ENCODE results near the gene CTNNA2.

Gene CTNNA2

GRCh38 chr2:80326214-80326613, 813.4 kb downstream of the CTNNA2 start:
- H3K4me3 Mint-ChIP-seq, result no peak overlapping the region
- no peak for ATAC-seq
- no peaks in the 10 kb centered on the region for H3K36me3 Mint-ChIP-seq
- H3K27me3 Mint-ChIP-seq, result no peaks in the 10 kb centered on the region
- H3K4me1 Mint-ChIP-seq, result no peaks in the 10 kb centered on the region
- H3K27ac Mint-ChIP-seq, result no peak overlapping the region
- H3K9me3 Mint-ChIP-seq, result no peaks in the 10 kb centered on the region

DNA sequence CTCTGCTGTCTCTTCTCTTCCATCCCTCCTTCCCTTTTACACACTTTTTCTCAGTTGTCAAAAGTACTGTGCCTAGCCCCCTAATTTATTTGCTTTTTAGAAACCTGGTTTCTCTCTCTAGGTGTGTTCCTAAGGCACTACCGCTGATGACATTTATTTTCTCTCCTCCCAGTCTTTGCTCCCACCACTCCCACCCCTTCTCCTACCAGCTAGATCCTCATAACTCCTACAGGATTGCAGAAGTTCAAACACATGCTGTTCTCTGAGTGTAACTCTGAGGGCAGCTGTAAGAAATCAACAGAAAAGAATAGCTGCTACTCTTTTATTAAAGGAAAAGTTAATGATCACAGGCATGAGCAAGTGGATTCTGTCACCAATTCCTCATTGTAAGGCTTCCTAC, 814.0 kb downstream of the CTNNA2 start:
- Mint-ChIP-seq H3K36me3 (no peaks in the 10 kb centered on the region), H3K27ac (no peak overlapping the region), H3K27me3 (no peaks in the 10 kb centered on the region), H3K4me3 (no peak overlapping the region), H3K4me1 (no peaks in the 10 kb centered on the region), H3K9me3 (no peaks in the 10 kb centered on the region)
- no peak for ATAC-seq

DNA sequence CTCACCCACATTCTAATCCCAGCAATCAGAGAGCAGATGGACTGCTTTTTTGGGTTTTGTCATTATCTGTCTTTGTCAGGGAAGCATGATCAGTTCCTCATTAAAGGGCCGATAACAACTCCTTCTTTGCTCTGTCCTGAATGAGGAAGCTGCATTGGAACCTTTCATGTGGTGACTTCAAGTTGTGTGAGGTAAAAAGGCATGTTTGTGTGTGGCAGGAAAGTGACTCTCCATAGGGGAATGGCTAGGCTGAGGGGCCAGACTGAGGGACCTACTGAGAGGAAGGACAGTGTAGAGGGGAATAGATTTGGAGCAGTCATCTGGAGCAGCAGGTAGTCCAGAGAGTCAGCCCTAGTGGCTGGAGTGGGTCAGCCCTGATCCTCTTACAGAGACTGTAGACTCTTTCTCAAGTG, 815.3 kb downstream of the CTNNA2 start:
- Mint-ChIP-seq H3K9me3 (peaks cover 1% of the 10 kb centered on the region), H3K27ac (no peak overlapping the region), H3K4me3 (no peak overlapping the region), H3K27me3 (no peaks in the 10 kb centered on the region), H3K36me3 (no peaks in the 10 kb centered on the region), H3K4me1 (no peaks in the 10 kb centered on the region)
- ATAC-seq, result no peak

DNA sequence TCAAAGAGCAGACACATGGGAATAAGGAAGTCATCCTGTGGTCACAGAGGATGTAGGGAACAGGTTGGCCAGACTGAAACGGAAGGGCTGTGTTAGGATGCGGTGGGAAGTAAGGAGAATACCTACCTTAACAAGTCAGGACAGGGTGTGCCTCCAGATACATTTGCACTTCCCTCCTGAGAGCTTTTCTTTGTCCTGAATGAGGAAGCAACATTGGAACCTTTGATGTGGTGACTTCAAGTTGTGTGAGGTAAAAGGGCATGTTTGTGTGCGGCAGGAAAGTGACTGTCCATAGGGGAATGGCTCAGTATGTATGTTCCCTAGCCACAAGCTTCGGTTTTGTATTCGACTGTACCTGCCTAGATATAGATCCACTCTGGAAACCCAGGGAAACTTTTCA, 816.6 kb downstream of the CTNNA2 start:
- Mint-ChIP-seq H3K4me3 (no peak overlapping the region), H3K4me1 (no peaks in the 10 kb centered on the region), H3K27me3 (no peaks in the 10 kb centered on the region), H3K9me3 (peaks cover 3% of the 10 kb centered on the region), H3K36me3 (no peaks in the 10 kb centered on the region), H3K27ac (no peak overlapping the region)
- no peak for ATAC-seq

- Mint-ChIP-seq H3K27ac (no peak overlapping the region), H3K9me3 (peaks cover 6% of the 10 kb centered on the region), H3K27me3 (no peaks in the 10 kb centered on the region), H3K4me1 (no peaks in the 10 kb centered on the region), H3K36me3 (no peaks in the 10 kb centered on the region), H3K4me3 (no peak overlapping the region)
- no peak for ATAC-seq
Measured at GRCh38 chr2:80330527-80331450, 817.9 kb downstream of the CTNNA2 start.

DNA sequence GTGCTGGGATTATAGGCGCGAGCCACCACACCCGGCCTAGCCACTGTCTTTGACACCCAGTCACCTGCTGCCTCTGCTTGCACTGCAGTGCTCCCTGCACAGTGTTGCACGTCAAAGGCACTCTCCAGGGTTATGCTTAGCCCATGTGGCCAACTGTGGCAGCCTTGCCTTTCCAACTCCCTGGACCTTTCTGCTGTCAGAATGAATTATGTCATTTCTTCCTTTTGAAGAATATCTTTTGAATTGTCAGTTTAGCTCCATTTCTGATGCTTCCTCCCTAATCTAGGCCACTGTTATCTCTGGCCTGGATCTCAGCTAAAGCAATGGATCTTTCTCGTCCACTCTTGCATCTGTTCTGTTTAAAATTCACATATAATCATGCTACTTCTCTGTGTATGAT, 821.0 kb downstream of the CTNNA2 start:
- H3K27ac Mint-ChIP-seq, result no peak overlapping the region

DNA sequence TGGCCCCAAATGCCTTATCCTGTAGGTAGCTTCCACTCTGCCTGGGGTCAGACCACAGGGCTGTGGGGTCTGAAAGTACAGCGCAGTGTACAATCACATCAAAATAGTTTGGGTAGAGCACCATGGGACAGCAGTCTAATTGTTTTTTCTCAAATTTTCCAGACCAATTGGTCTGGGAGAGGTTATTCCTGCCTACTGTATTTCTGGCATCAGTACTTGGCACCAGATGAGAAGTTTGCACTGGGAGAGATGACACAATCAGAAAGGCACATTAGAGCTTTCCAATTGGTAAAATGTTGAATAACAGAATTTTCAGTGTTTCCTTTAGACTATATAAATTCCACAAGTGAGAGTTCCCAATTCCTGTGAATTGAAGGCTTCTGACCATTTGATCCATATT, 822.6 kb downstream of the CTNNA2 start:
- Mint-ChIP-seq H3K4me3 (no peak overlapping the region), H3K4me1 (no peaks in the 10 kb centered on the region), H3K36me3 (no peaks in the 10 kb centered on the region), H3K9me3 (peaks cover 8% of the 10 kb centered on the region), H3K27me3 (no peaks in the 10 kb centered on the region), H3K27ac (no peak overlapping the region)
- ATAC-seq, result no peak

More for the DNA sequence above, 821.0 kb downstream of the CTNNA2 start:
- ATAC-seq, result no peak
- no peak overlapping the region for H3K4me3 Mint-ChIP-seq
- H3K36me3 Mint-ChIP-seq, result no peaks in the 10 kb centered on the region
- H3K4me1 Mint-ChIP-seq, result no peaks in the 10 kb centered on the region
- H3K9me3 Mint-ChIP-seq, result peaks cover 8% of the 10 kb centered on the region
- no peaks in the 10 kb centered on the region for H3K27me3 Mint-ChIP-seq

- no peaks in the 10 kb centered on the region for H3K27me3 Mint-ChIP-seq
- no peak for ATAC-seq
- no peaks in the 10 kb centered on the region for H3K36me3 Mint-ChIP-seq
- H3K4me1 Mint-ChIP-seq, result no peaks in the 10 kb centered on the region
- H3K4me3 Mint-ChIP-seq, result no peak overlapping the region
- H3K27ac Mint-ChIP-seq, result no peak overlapping the region
- peaks cover 5% of the 10 kb centered on the region for H3K9me3 Mint-ChIP-seq
Measured at GRCh38 chr2:80338794-80339193, 825.9 kb downstream of the CTNNA2 start.

DNA sequence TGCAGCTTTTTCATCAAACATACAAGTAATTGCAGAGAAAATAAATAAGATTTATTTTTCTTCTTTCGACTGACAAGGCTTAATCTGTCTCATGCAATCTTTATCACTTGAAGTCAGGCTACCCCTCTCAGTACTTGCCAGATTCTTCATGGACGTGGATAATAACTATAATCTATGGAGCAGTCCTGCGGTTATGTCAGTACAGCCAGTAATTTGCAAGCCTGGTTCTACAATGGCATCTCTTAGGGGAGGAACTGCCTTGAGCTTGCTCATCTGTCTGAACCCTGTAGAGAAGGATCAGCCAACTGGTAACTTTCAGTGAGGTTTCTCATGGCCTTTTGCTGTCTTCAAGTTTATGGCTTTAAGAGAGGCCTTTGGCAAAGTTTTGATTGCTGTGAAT, 827.2 kb downstream of the CTNNA2 start:
- ATAC-seq, result no peak
- no peak overlapping the region for H3K4me3 Mint-ChIP-seq

DNA sequence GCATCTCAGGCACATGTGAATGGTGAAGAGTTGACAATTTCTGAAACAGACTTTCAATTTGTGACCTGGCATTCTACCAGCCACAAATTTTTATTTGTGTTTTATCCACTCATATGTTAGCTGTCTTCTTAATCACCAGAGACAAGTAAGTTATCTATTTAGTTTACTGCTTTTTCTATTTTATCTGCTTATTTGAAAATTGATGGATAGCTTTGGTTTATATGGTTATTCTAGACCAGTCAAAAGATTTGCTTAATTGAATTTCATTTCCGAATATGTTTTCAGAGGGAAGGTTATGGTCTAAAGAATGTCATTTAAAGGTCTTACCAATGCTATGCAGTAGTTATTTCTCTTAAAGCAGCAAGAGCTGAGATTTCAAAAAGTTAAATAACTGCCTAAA, 835.2 kb downstream of the CTNNA2 start:
- Mint-ChIP-seq H3K4me3 (no peak overlapping the region), H3K9me3 (peaks cover 11% of the 10 kb centered on the region), H3K27me3 (no peaks in the 10 kb centered on the region), H3K4me1 (no peaks in the 10 kb centered on the region), H3K27ac (no peak overlapping the region), H3K36me3 (no peaks in the 10 kb centered on the region)
- ATAC-seq, result no peak

More for the DNA sequence above, 827.2 kb downstream of the CTNNA2 start:
- H3K9me3 Mint-ChIP-seq, result peaks cover 12% of the 10 kb centered on the region
- H3K27me3 Mint-ChIP-seq, result no peaks in the 10 kb centered on the region
- no peak overlapping the region for H3K27ac Mint-ChIP-seq
- H3K4me1 Mint-ChIP-seq, result no peaks in the 10 kb centered on the region
- H3K36me3 Mint-ChIP-seq, result no peaks in the 10 kb centered on the region

DNA sequence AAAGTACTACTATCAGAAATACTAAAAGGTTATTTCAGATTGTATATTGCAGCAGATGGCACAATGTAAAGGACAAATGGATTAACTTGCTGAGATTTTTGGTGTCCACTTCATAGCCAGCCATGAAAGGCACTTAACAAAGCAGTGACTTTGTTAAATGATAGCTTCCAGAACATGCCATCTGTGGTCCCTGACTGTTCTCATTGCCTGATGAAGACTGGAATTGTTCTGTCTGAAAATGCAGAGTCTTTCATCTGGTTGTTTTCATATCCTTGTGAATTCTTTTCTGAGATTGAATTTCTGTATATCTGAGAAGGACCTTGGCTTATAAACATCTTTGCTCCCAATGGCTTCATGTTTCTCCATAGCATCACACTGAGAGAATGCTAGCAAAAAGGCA, 836.1 kb downstream of the CTNNA2 start:
- no peak for ATAC-seq
- H3K4me3 Mint-ChIP-seq, result no peak overlapping the region
- H3K4me1 Mint-ChIP-seq, result no peaks in the 10 kb centered on the region
- H3K9me3 Mint-ChIP-seq, result peaks cover 10% of the 10 kb centered on the region
- H3K27me3 Mint-ChIP-seq, result no peaks in the 10 kb centered on the region
- H3K27ac Mint-ChIP-seq, result no peak overlapping the region
- no peaks in the 10 kb centered on the region for H3K36me3 Mint-ChIP-seq

DNA sequence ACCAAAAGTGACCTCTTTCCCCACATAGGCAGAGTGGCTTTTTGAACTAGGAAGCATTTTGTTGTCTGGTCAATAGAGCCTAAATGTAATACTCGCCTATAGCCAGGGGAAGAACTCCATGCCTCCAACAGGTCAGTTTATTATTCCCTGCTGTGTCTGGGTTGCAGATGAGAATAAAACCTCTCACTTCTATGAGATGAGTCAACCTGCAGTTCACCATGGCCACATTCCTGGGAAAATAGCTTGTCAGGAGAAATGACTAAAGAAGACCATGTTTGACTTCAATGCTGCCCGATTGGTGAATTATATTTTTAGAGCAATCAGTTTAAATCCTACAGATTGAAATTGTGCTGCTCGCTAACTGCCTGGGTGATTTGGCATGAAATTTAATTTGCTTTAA, 838.4 kb downstream of the CTNNA2 start:
- Mint-ChIP-seq H3K4me1 (no peaks in the 10 kb centered on the region), H3K4me3 (no peak overlapping the region), H3K9me3 (peaks cover 7% of the 10 kb centered on the region), H3K36me3 (no peaks in the 10 kb centered on the region), H3K27ac (no peak overlapping the region), H3K27me3 (no peaks in the 10 kb centered on the region)
- ATAC-seq, result no peak

- no peaks in the 10 kb centered on the region for H3K36me3 Mint-ChIP-seq
- H3K9me3 Mint-ChIP-seq, result peaks cover 7% of the 10 kb centered on the region
- H3K27me3 Mint-ChIP-seq, result no peaks in the 10 kb centered on the region
- H3K27ac Mint-ChIP-seq, result no peak overlapping the region
- H3K4me1 Mint-ChIP-seq, result no peaks in the 10 kb centered on the region
- no peak for ATAC-seq
- H3K4me3 Mint-ChIP-seq, result no peak overlapping the region
Measured at GRCh38 chr2:80354858-80355257, 842.0 kb downstream of the CTNNA2 start.

DNA sequence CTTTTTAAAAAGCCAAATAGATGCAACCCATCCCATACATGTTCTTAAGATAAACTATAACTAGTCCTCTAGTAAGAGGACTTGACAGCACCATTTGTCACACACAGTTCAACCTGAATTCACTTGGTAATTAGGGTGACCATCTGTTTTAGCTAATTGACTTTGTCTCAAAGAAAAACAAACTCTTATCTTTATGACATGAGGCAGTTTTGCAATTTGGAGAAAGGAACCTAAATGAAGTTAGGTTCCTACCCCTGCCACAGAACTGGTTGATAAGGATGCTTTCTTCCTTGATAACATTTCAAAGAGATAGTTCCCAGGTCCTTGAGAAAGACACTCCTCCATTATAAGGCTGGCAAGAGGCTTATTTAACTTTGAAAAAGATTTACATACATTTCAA, 849.1 kb downstream of the CTNNA2 start:
- Mint-ChIP-seq H3K36me3 (no peaks in the 10 kb centered on the region), H3K27me3 (no peaks in the 10 kb centered on the region), H3K9me3 (no peaks in the 10 kb centered on the region), H3K4me3 (no peak overlapping the region), H3K27ac (no peak overlapping the region), H3K4me1 (no peaks in the 10 kb centered on the region)
- no peak for ATAC-seq

DNA sequence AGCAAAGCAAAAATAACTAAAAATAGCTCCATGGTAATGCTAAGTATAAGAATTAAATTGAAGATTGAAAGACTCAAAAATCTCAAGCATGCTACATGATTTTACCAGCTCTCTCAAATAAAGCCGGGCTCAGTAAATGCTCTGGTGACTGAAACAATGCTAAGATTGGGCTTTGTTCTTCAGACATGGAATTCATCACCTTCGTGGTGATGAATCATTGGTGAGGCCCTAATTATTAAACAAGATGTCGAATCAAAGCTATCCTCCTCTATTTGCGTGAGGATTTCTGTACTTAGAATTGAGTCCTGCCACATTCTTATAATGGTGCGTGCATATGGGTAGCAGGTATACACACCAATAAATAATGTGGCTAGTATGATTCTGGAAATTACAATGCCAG, 850.5 kb downstream of the CTNNA2 start:
- no peaks in the 10 kb centered on the region for H3K9me3 Mint-ChIP-seq
- no peaks in the 10 kb centered on the region for H3K27me3 Mint-ChIP-seq
- H3K36me3 Mint-ChIP-seq, result no peaks in the 10 kb centered on the region
- no peak overlapping the region for H3K27ac Mint-ChIP-seq
- ATAC-seq, result no peak
- H3K4me1 Mint-ChIP-seq, result no peaks in the 10 kb centered on the region
- no peak overlapping the region for H3K4me3 Mint-ChIP-seq

- Mint-ChIP-seq H3K27ac (no peak overlapping the region), H3K4me1 (no peaks in the 10 kb centered on the region)
Measured at GRCh38 chr2:80363791-80364349, 851.0 kb downstream of the CTNNA2 start.

More at GRCh38 chr2:80363791-80364349, 851.0 kb downstream of the CTNNA2 start:
- Mint-ChIP-seq H3K4me3 (no peak overlapping the region), H3K9me3 (no peaks in the 10 kb centered on the region), H3K27me3 (no peaks in the 10 kb centered on the region), H3K36me3 (no peaks in the 10 kb centered on the region)
- no peak for ATAC-seq

Measured in stimulated activated memory B cell treated with anti-CD40 and anti-IgM and Interleukin-4, amounts not matched to agents 10 μg/mL and 1 μg/mL and 100 μg/mL, for 72 hours (primary cell).